Keratinocyte (primary cell): Measurements from ENCODE around the gene ZRANB1.

Source experiments
- CTCF ChIP-seq, 3 experiments: IDR thresholded peaks in 1 of 3; conservative IDR thresholded peaks in 1 of 3; optimal IDR thresholded peaks in 1 of 3; 2 replicates in 2 of 3; 3 replicates in 1 of 3; pipeline versions ENCODE3 to v1.5.1; 2011; ENCODE audit warnings: low read length in 3 of 3, mild to moderate bottlenecking in 3 of 3, moderate library complexity in 2 of 3, control low read depth in 1 of 3, inconsistent platforms in 1 of 3; ENCODE audit not compliant: insufficient read depth in 2 of 3; ENCODE audit errors: extremely low read depth in 1 of 3
- EZH2 ChIP-seq: IDR thresholded peaks from one replicate; pipeline ENCODE4 v1.6.1; 2012; ENCODE audit warnings: inconsistent platforms, mild to moderate bottlenecking, low read length, moderate library complexity

- no peak for TF ChIP-seq CTCF (optimal IDR thresholded peaks at IDR 0.05 in 1 of 3, IDR thresholded peaks at IDR 0.05 in 1 of 3, conservative IDR thresholded peaks at IDR 0.05 in 1 of 3; ENCODE audit: extremely low read depth in 1 of 3, insufficient read depth in 2 of 3, low read length in 3 of 3)
- no peak for TF ChIP-seq EZH2
Observed at GRCh38 chr10:124939290-124939689, 2.6 kb upstream of the ZRANB1 start.
